Measurements from ENCODE around the gene CPA4. TPM values are rescaled to one million over a fixed set of nuclear protein-coding genes. Genes with fewer than 3 reads are reported as not detected.

CPA4 gene
- total RNA-seq, 1 donor from 2014 or later = not detected

DNA sequence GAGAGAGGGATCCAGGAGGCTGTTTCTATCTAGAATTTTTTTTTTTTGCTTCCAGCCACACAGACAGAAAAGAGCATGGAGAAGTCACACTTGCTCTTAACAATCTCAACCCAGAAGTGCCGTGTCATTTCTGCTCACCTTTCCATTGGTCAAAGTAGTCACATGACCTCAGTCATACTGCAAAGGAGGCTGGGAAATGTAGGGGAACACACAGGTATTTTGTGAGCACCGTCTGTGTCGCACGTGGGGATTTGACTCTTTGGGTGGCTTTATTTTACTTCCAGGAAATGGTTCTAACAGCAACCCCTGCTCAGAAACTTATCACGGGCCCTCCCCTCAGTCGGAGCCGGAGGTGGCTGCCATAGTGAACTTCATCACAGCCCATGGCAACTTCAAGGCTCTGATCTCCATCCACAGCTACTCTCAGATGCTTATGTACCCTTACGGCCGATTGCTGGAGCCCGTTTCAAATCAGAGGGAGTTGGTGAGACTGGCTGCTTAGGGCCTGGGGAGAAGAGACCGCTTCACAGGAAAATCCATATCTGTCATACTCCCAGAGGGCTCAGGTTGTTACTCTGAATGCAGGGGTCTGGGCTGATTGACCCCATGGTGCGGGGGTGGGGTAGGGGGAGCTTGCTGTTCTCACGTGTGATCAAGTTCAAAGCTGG, 74.3 kb downstream of the CPA4 start:
- Mint-ChIP-seq H3K4me1 (ENCODE audit: unreplicated experiment) (peaks cover 10% of the 10 kb centered on the region), H3K9me3 (ENCODE audit: unreplicated experiment) (no peaks in the 10 kb centered on the region), H3K27ac (ENCODE audit: unreplicated experiment) (no peak overlapping the region)

DNA sequence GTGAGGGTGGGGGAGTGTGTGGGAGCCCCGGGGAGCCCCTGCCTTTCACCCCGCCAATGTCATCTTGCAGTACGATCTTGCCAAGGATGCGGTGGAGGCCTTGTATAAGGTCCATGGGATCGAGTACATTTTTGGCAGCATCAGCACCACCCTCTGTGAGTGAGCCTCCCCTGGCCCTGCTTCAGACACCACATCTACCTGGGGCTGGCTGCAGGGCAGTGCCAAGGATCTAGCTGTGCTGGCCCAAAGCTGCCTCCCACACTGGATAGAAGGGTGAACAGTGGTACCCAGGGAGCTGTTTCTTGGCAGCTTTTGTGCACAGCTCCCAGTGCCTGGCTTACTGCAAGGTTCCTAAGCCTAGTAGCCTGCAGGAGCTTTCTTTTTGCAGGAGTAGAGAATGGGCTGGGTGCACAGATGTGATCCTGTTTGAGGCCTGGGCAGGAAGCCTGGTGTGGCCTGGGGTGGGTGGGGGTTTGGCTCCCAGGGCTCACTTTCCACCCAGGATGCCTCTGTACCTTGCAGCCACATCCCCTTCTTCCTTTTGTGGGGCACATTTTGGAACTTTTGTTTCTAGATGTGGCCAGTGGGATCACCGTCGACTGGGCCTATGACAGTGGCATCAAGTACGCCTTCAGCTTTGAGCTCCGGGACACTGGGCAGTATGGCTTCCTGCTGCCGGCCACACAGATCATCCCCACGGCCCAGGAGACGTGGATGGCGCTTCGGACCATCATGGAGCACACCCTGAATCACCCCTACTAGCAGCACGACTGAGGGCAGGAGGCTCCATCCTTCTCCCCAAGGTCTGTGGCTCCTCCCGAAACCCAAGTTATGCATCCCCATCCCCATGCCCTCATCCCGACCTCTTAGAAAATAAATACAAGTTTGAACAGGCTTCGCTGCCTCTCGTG, 75.1 kb downstream of the CPA4 start:
- TF ChIP-seq, protein P1, sequence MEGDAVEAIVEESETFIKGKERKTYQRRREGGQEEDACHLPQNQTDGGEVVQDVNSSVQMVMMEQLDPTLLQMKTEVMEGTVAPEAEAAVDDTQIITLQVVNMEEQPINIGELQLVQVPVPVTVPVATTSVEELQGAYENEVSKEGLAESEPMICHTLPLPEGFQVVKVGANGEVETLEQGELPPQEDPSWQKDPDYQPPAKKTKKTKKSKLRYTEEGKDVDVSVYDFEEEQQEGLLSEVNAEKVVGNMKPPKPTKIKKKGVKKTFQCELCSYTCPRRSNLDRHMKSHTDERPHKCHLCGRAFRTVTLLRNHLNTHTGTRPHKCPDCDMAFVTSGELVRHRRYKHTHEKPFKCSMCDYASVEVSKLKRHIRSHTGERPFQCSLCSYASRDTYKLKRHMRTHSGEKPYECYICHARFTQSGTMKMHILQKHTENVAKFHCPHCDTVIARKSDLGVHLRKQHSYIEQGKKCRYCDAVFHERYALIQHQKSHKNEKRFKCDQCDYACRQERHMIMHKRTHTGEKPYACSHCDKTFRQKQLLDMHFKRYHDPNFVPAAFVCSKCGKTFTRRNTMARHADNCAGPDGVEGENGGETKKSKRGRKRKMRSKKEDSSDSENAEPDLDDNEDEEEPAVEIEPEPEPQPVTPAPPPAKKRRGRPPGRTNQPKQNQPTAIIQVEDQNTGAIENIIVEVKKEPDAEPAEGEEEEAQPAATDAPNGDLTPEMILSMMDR (IDR thresholded peaks at IDR 0.05; ENCODE audit: unreplicated experiment) = no peak
- H3K4me3 Mint-ChIP-seq (ENCODE audit: unreplicated experiment) = no peak overlapping the region
- H3K4me1 Mint-ChIP-seq (ENCODE audit: unreplicated experiment) = peaks cover 10% of the 10 kb centered on the region
- no peaks in the 10 kb centered on the region for H3K9me3 Mint-ChIP-seq (ENCODE audit: unreplicated experiment)
- no peak overlapping the region for H3K27ac Mint-ChIP-seq (ENCODE audit: unreplicated experiment)
- DNase-seq (ENCODE audit: low spot score) = no peak
- peaks cover 3% of the 10 kb centered on the region for H3K27me3 Mint-ChIP-seq (ENCODE audit: unreplicated experiment)
- no peaks in the 10 kb centered on the region for H3K36me3 Mint-ChIP-seq (ENCODE audit: low read depth, unreplicated experiment)

More for the DNA sequence above, 74.3 kb downstream of the CPA4 start:
- H3K36me3 Mint-ChIP-seq (ENCODE audit: low read depth, unreplicated experiment) = no peaks in the 10 kb centered on the region
- H3K4me3 Mint-ChIP-seq (ENCODE audit: unreplicated experiment) = no peak overlapping the region
- peaks cover 3% of the 10 kb centered on the region for H3K27me3 Mint-ChIP-seq (ENCODE audit: unreplicated experiment)
- TF ChIP-seq, protein P1 (IDR thresholded peaks at IDR 0.05; ENCODE audit: unreplicated experiment) = no peak
- no peak for DNase-seq (ENCODE audit: low spot score)

DNA sequence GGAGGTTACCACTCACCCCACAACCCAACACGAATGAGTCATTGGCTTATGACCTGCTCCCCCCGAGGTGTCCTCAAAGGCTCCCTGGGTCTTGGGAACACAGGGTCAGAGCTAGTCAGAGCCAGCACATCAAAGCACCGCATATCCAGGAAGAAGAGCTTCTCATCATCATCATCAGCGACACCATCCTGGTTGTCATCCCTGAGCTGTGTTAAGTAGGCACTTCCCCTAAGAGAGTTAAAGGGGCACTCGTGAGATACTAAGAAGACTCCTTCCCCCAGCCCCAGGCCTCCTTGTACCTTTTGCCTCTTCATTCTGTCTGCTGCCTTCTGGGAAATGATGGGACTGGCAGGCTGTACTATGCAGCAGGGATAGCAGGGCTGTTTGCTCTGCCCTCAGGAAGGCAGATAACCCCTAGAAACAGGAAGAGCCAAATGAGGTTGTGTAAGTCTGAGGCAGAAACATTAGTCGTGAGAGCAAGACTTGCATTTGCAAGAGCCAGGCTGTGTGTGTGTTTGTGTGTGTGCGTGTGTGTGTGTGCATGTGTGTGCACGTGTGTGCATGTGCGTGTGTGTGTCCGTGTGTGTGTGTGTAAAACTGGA, 76.2 kb downstream of the CPA4 start:
- Mint-ChIP-seq H3K4me1 (ENCODE audit: unreplicated experiment) (peaks cover 16% of the 10 kb centered on the region), H3K9me3 (ENCODE audit: unreplicated experiment) (no peaks in the 10 kb centered on the region), H3K36me3 (ENCODE audit: low read depth, unreplicated experiment) (no peaks in the 10 kb centered on the region), H3K4me3 (ENCODE audit: unreplicated experiment) (no peak overlapping the region), H3K27ac (ENCODE audit: unreplicated experiment) (no peak overlapping the region), H3K27me3 (ENCODE audit: unreplicated experiment) (peaks cover 3% of the 10 kb centered on the region)
- TF ChIP-seq, protein P1 (IDR thresholded peaks at IDR 0.05; ENCODE audit: unreplicated experiment) = no peak
- DNase-seq (ENCODE audit: low spot score) = no peak

DNA sequence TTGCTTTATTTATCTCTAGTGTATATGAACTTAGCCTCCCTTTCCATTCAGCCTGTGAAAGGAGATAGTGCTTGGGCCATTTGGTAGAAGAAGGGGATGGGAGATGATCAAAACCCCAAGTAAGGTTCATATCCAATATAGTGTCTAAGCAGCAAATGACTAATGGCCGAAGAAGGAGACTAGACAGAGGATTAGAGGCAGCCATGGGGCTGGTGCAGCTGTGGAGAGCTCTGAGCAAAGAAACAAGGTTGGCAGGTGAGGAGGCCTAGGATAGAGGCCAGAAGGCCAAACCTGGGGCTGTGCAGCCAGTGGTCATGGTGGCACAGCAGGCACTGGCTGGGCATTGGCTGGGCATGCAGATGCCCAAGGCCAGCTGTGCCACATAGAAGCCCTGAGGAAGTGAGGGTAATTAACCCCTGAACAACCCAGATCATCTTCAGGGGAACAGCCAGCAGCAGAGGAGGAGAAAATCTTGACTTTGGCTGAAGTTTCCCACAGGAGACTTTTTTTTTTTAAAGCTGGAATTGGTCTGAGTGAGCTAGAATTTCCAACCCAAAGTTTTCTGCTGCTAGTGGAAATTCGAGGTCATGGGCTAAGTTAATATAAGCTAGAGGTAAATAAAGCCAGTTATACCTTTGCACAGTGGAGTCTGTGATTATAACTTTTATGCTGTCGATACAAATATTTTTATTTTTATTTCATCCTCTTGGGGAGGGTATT, 77.0 kb downstream of the CPA4 start:
- Mint-ChIP-seq H3K4me3 (ENCODE audit: unreplicated experiment) (no peak overlapping the region), H3K27me3 (ENCODE audit: unreplicated experiment) (peaks cover 3% of the 10 kb centered on the region), H3K4me1 (ENCODE audit: unreplicated experiment) (peaks cover 16% of the 10 kb centered on the region), H3K27ac (ENCODE audit: unreplicated experiment) (no peak overlapping the region), H3K36me3 (ENCODE audit: low read depth, unreplicated experiment) (no peaks in the 10 kb centered on the region), H3K9me3 (ENCODE audit: unreplicated experiment) (no peaks in the 10 kb centered on the region)
- DNase-seq (ENCODE audit: low spot score) = no peak
- TF ChIP-seq, protein P1 (IDR thresholded peaks at IDR 0.05; ENCODE audit: unreplicated experiment) = no peak
